ENCODE measurements around the gene RPS4Y2. TPM values are rescaled to one million over a fixed set of nuclear protein-coding genes. Genes with fewer than 3 reads are reported as not detected.
A peak's percentile ranks its signal among the peaks of the same experiment; 100 is the strongest.

RPS4Y2 gene
- total and polyA plus RNA-seq, 2 donors (not counting 1 experiment from before 2014, with no cell fraction given): 0.49 TPM; not detected in 1

GRCh38 chrY:20726184-20726907 is 29.6 kb upstream of the RPS4Y2 start:
- peaks cover 0 to 36% of the 10 kb centered on the region in 2 donors for H3K4me1 ChIP-seq (ENCODE audit: control insufficient read depth in 2 of 2, insufficient read depth in 2 of 2, low read length in 2 of 2)
- peak overlapping the region; percentile 92 for H3K27ac Mint-ChIP-seq
- no CpG with 5 or more reads among the region's 11 CpGs for WGBS (ENCODE audit: insufficient coverage)

GRCh38 chrY:20735200-20735599 is 20.7 kb upstream of the RPS4Y2 start:
- CTCF ChIA-PET: interaction anchor here (0.6 to 1.6 kb wide), 3 partner anchors 10 to 176 kb away, joined by 3 read pairs; partner anchors contain the start of gene EIF1AY
- H3K4me2 ChIP-seq (replicated peaks; ENCODE audit: low read depth, low read length, poor library complexity, severe bottlenecking): no peak overlapping the region

More at GRCh38 chrY:20726184-20726907, 29.6 kb upstream of the RPS4Y2 start:
- DNase-seq (peak; percentile 64), ATAC-seq (ENCODE audit: low read depth) (peak; percentile 90)
- no peak overlapping the region for H3K4me3 ChIP-seq (ENCODE audit: control extremely low read depth in 1 of 5, extremely low read depth in 1 of 5, insufficient read depth in 1 of 5, low read depth in 2 of 5, low read length in 4 of 5)
- Mint-ChIP-seq H3K27me3 (no peaks in the 10 kb centered on the region), H3K4me1 (peaks cover 50% of the 10 kb centered on the region), H3K9me3 (ENCODE audit: insufficient read depth) (no peaks in the 10 kb centered on the region), H3K4me3 (peak overlapping the region; percentile 60)
- H4K20me1 ChIP-seq (ENCODE audit: control insufficient read depth, insufficient read depth, low read length, poor library complexity, severe bottlenecking): no peaks in the 10 kb centered on the region
- ChIA-PET CTCF (no interaction called here), POLR2A (no interaction called here)
- H3K4me2 ChIP-seq (replicated peaks; ENCODE audit: low read depth, low read length, poor library complexity, severe bottlenecking): no peak overlapping the region
- intact Hi-C loops (cut with micrococcal nuclease): loop anchor here (2.0 kb wide), 1 partner anchor 72 kb away; no protein-coding TSS in a partner anchor
- no peak overlapping the region for H3K9ac ChIP-seq (ENCODE audit: low read length)
- H2AFZ ChIP-seq (ENCODE audit: insufficient read depth, low read depth, low read length, poor library complexity, severe bottlenecking): no peak overlapping the region
- TF ChIP-seq EZH2 (IDR thresholded peaks at IDR 0.05; ENCODE audit: borderline replicate concordance, insufficient read depth, low read depth, low read length, poor library complexity, severe bottlenecking): no peak
- TF ChIP-seq, protein P1, sequence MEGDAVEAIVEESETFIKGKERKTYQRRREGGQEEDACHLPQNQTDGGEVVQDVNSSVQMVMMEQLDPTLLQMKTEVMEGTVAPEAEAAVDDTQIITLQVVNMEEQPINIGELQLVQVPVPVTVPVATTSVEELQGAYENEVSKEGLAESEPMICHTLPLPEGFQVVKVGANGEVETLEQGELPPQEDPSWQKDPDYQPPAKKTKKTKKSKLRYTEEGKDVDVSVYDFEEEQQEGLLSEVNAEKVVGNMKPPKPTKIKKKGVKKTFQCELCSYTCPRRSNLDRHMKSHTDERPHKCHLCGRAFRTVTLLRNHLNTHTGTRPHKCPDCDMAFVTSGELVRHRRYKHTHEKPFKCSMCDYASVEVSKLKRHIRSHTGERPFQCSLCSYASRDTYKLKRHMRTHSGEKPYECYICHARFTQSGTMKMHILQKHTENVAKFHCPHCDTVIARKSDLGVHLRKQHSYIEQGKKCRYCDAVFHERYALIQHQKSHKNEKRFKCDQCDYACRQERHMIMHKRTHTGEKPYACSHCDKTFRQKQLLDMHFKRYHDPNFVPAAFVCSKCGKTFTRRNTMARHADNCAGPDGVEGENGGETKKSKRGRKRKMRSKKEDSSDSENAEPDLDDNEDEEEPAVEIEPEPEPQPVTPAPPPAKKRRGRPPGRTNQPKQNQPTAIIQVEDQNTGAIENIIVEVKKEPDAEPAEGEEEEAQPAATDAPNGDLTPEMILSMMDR (IDR thresholded peaks at IDR 0.05): no peak
- peaks cover 0 to 23% (median 0%) of the 10 kb centered on the region in 3 donors for H3K9me3 ChIP-seq (ENCODE audit: control extremely low read depth in 1 of 3, control insufficient read depth in 2 of 3, insufficient read depth in 1 of 3, low read length in 2 of 3)
- no peaks in the 10 kb centered on the region for H3K27me3 ChIP-seq (replicated peaks in 1 of 4; ENCODE audit: control extremely low read depth in 1 of 4, control insufficient read depth in 3 of 4, insufficient read depth in 4 of 4, low read length in 3 of 4)
- H3K79me2 ChIP-seq (ENCODE audit: control insufficient read depth, insufficient read depth, low read length): no peaks in the 10 kb centered on the region
- no peaks in the 10 kb centered on the region for H3K36me3 ChIP-seq (replicated peaks in 1 of 2; ENCODE audit: control extremely low read depth in 1 of 2, control insufficient read depth in 1 of 2, extremely low read depth in 1 of 2, insufficient read depth in 2 of 2, low read length in 1 of 2)
- H3K27ac ChIP-seq (ENCODE audit: low read length in 2 of 2): peak overlapping the region in 1 of 2 donors; percentile 86

More at GRCh38 chrY:20735200-20735599, 20.7 kb upstream of the RPS4Y2 start:
- Mint-ChIP-seq H3K9me3 (ENCODE audit: insufficient read depth) (no peaks in the 10 kb centered on the region), H3K4me3 (peak overlapping the region; percentile 13), H3K4me1 (peaks cover 68% of the 10 kb centered on the region), H3K27me3 (no peaks in the 10 kb centered on the region), H3K27ac (peak overlapping the region; percentile 26)
- no peaks in the 10 kb centered on the region for H3K79me2 ChIP-seq (ENCODE audit: control insufficient read depth, insufficient read depth, low read length)
- POLR2A ChIA-PET: no interaction called here
- H3K4me1 ChIP-seq (ENCODE audit: control insufficient read depth in 2 of 2, insufficient read depth in 2 of 2, low read length in 2 of 2): peaks cover 0 to 68% of the 10 kb centered on the region in 2 donors
- intact Hi-C loops (cut with micrococcal nuclease): no loop called here
- peaks cover 0 to 3% (median 0%) of the 10 kb centered on the region in 3 donors for H3K9me3 ChIP-seq (ENCODE audit: control extremely low read depth in 1 of 3, control insufficient read depth in 2 of 3, insufficient read depth in 1 of 3, low read length in 2 of 3)
- H4K20me1 ChIP-seq (ENCODE audit: control insufficient read depth, insufficient read depth, low read length, poor library complexity, severe bottlenecking): no peaks in the 10 kb centered on the region
- no peak for TF ChIP-seq EZH2 (IDR thresholded peaks at IDR 0.05; ENCODE audit: borderline replicate concordance, insufficient read depth, low read depth, low read length, poor library complexity, severe bottlenecking)
- TF ChIP-seq, protein P1 (IDR thresholded peaks at IDR 0.05): no peak
- no CpG with 5 or more reads among the region's 1 CpG for WGBS (ENCODE audit: insufficient coverage)
- no peak overlapping the region for H3K27ac ChIP-seq (ENCODE audit: low read length in 2 of 2)
- ATAC-seq (ENCODE audit: low read depth) (peak; percentile 73), DNase-seq (peak; percentile 29)
- H3K27me3 ChIP-seq (replicated peaks in 1 of 4; ENCODE audit: control extremely low read depth in 1 of 4, control insufficient read depth in 3 of 4, insufficient read depth in 4 of 4, low read length in 3 of 4): no peaks in the 10 kb centered on the region
- H3K36me3 ChIP-seq (replicated peaks in 1 of 2; ENCODE audit: control extremely low read depth in 1 of 2, control insufficient read depth in 1 of 2, extremely low read depth in 1 of 2, insufficient read depth in 2 of 2, low read length in 1 of 2): no peaks in the 10 kb centered on the region
- H2AFZ ChIP-seq (ENCODE audit: insufficient read depth, low read depth, low read length, poor library complexity, severe bottlenecking): no peak overlapping the region
- H3K9ac ChIP-seq (ENCODE audit: low read length): no peak overlapping the region
- H3K4me3 ChIP-seq (ENCODE audit: control extremely low read depth in 1 of 5, extremely low read depth in 1 of 5, insufficient read depth in 1 of 5, low read depth in 2 of 5, low read length in 4 of 5): no peak overlapping the region
